Thyroid gland (tissue), 4 donors: ENCODE data around the gene TTC36.

Experiments
- POLR2A ChIP-seq, 2 donors: fragments of 450-650 bp; IDR thresholded peaks; one replicate each; pipeline ENCODE4 v1.6.1; 2017; ENCODE audit warnings: antibody characterized with exemption in 2 of 2, mild to moderate bottlenecking in 2 of 2, moderate library complexity in 1 of 2
- TF ChIP-seq, protein P1 (sequence below), 6 experiments: fragments of 200-600 bp in 3 of 6; fragments of 450-650 bp in 3 of 6; sonication (generic) in 3 of 6; IDR thresholded peaks; one replicate each; pipeline ENCODE4 v1.5.1; 2016 to 2019; ENCODE audit warnings: antibody characterized with exemption in 6 of 6, mild to moderate bottlenecking in 2 of 6, inconsistent platforms in 1 of 6, moderate library complexity in 1 of 6

DNA sequence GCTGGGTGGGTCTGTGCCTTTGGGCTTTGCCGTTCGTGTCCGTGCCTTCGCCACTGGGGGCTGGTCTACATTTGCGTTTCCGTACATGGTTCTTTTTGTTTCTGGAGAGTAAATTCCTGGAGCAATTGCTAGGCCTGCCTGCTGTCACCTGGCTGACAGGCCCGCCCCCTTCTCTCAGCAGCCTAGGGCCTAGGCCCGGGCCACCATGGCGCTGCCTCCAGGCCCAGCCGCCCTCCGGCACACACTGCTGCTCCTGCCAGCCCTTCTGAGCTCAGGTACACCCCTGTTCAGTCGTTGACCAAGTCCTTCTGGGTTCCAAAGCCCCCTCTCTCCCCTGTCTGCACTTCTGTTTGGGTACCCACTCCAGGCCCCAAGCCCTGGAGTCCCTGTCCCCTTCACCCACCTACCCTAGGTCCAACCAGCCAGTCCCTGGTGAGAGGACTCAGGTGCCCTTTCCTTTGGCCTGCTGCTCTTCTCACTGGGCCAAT is 4.4 kb downstream of the TTC36 start:
- TF ChIP-seq, protein P1, sequence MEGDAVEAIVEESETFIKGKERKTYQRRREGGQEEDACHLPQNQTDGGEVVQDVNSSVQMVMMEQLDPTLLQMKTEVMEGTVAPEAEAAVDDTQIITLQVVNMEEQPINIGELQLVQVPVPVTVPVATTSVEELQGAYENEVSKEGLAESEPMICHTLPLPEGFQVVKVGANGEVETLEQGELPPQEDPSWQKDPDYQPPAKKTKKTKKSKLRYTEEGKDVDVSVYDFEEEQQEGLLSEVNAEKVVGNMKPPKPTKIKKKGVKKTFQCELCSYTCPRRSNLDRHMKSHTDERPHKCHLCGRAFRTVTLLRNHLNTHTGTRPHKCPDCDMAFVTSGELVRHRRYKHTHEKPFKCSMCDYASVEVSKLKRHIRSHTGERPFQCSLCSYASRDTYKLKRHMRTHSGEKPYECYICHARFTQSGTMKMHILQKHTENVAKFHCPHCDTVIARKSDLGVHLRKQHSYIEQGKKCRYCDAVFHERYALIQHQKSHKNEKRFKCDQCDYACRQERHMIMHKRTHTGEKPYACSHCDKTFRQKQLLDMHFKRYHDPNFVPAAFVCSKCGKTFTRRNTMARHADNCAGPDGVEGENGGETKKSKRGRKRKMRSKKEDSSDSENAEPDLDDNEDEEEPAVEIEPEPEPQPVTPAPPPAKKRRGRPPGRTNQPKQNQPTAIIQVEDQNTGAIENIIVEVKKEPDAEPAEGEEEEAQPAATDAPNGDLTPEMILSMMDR (IDR thresholded peaks at IDR 0.05), result no peak
- no peak for TF ChIP-seq POLR2A (IDR thresholded peaks at IDR 0.05)
